ENCODE measurements around the gene DOCK9.

DNA sequence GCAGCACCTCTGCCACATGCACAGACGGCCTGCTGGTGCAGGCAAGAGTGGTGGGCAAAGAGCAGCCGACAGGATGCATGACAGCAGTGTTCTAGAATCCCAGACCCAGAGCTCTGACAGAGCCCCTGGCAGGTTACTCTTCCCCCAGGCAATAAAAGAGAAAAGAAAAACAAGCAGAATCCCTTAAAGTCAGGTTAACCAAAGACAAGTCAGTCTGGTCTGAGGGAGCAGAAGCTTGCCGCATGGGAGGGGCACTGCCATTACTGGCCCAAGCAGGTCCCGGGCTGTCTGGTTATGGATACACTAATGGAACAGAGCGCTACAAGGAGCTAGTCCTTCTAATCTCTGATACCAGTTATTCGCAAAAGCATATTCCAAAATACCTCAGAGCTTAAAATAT lies 36.1 kb upstream of the DOCK9 start:
- TF ChIP-seq EP300 (IDR thresholded peaks at IDR 0.05; ENCODE audit: low read length) (no peak), ZSCAN29 (IDR thresholded peaks at IDR 0.05) (no peak), ZNF589 (CRISPR knock-in tag; IDR thresholded peaks at IDR 0.05; ENCODE audit: low read depth) (no peak), SRSF9 (IDR thresholded peaks at IDR 0.05; ENCODE audit: borderline replicate concordance, low read depth, low read length) (no peak), ZNF354B (CRISPR knock-in tag; IDR thresholded peaks at IDR 0.05) (no peak), HNRNPH1 (optimal IDR thresholded peaks at IDR 0.05; ENCODE audit: low read depth, low read length) (no peak), RBM34 (IDR thresholded peaks at IDR 0.05; ENCODE audit: borderline replicate concordance, insufficient read depth, low read length) (no peak), ZNF174 (CRISPR knock-in tag; IDR thresholded peaks at IDR 0.05) (no peak), FIP1L1 (IDR thresholded peaks at IDR 0.05; ENCODE audit: low read depth, low read length, poor library complexity, severe bottlenecking) (no peak), MEF2D (tag; conservative IDR thresholded peaks at IDR 0.05; ENCODE audit: low read depth) (no peak), NBN (IDR thresholded peaks at IDR 0.05; ENCODE audit: low read depth) (no peak), HSF4 (CRISPR knock-in tag; IDR thresholded peaks at IDR 0.05; ENCODE audit: borderline replicate concordance) (no peak)

All from K562 (cell line).